ENCODE measurements around the gene DAND5.

Gene DAND5

DNA sequence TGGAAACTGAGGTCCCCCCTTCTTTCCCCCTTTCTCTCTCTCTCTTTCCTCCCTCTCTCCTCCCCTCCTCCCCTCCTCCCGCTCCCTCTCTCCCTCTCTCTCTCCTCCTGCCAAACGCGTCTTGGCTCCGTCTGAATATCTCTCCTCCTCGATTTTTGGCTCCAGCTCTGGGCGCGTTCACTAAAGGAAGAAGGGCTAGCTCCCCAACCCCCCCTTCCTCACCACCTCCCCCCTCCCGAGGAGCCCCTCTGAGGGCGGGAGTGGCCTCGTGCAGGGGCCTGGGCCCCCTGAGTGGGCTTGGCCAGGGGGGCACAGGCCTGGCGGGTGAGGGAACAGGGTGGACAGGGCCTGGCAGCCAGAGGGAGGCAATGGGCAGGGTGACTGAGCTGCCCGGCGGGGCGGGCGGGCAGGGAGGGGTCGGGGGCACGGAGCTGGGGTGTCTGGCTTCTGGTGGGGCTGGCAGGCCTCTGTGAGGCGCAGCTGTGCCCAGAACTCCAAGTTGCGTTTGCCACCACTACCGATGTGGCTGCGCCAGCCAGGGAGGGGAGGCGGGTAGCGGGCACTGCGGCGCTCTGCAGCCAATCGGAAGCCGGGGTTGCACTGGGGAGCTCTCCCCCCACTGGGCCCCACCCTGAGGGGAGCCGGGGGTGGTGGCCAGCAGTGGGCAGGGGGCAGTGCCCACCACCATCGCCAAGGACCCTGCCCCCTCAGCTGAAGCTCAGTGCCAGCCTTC, 33.0 kb downstream of the DAND5 start:
- no peaks in the 10 kb centered on the region for H3K36me3 Mint-ChIP-seq (ENCODE audit: low read depth)
- no peak overlapping the region for H3K4me3 Mint-ChIP-seq
- no peak overlapping the region for H3K27ac Mint-ChIP-seq
- H3K9me3 Mint-ChIP-seq: no peaks in the 10 kb centered on the region
- peaks cover 18% of the 10 kb centered on the region for H3K27me3 Mint-ChIP-seq (ENCODE audit: low read depth)
- no peaks in the 10 kb centered on the region for H3K4me1 Mint-ChIP-seq (ENCODE audit: low read depth)

DNA sequence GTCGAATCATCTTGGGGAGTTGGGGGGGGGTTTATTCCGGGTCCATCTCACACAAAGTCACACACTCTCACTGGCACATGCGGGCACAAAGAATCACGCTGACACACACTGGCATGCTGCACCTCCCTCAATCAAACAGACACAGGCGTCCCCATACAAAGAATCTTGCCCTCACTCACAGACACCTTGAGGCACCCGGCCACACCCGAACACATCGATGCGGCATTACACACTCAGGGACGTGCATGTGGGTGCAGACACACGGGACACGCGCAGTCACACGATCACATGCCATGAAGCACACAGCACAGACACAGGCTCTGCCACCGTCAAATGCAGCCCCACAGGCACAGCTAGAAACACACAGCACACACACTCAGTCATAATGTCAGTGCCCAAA, 33.7 kb downstream of the DAND5 start:
- H3K27me3 Mint-ChIP-seq (ENCODE audit: low read depth): peaks cover 11% of the 10 kb centered on the region
- H3K27ac Mint-ChIP-seq: no peak overlapping the region
- H3K4me3 Mint-ChIP-seq: no peak overlapping the region
- no peaks in the 10 kb centered on the region for H3K4me1 Mint-ChIP-seq (ENCODE audit: low read depth)
- no peaks in the 10 kb centered on the region for H3K36me3 Mint-ChIP-seq (ENCODE audit: low read depth)
- no peaks in the 10 kb centered on the region for H3K9me3 Mint-ChIP-seq

DNA sequence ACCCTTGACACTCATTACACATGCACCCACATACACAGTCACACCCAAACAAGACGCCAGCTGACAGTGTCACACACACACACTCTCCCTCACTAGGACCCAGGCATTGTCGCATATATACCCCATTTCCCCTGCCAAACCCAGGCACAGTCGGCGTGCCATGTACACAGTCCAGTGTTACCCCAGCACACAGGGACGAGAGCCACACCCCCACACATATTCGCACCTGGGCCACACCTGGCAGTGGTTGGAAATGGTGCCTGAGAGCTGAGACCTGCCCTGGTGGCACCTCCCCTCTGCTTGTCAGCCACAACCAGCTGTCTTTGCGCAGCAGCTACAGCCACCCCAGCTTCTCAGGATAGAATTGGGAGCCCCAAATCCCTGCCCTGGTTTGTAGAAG, 34.9 kb downstream of the DAND5 start:
- H3K27me3 Mint-ChIP-seq (ENCODE audit: low read depth): peaks cover 13% of the 10 kb centered on the region
- no peak overlapping the region for H3K27ac Mint-ChIP-seq
- H3K36me3 Mint-ChIP-seq (ENCODE audit: low read depth): no peaks in the 10 kb centered on the region
- no peaks in the 10 kb centered on the region for H3K4me1 Mint-ChIP-seq (ENCODE audit: low read depth)
- no peak overlapping the region for H3K4me3 Mint-ChIP-seq
- no peaks in the 10 kb centered on the region for H3K9me3 Mint-ChIP-seq

DNA sequence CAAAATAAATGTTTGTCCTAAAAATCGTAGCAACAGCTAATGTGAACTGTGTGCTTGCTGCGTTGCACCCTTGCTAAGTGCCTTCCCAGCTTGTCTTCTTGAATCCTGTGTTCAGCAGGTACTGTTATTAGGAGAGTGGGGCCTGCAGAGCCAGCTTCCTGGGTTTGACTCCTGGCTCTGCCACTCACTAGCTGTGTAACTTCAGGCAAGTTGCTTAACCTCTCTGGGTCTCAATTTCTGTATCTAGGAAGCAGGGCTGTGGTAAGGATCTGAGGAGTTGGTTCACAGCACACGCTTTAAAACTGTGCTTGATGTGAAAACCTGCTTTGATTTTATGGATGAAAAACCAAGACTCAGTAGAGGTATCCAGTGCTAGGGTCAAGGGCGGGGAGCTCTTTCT, 35.9 kb downstream of the DAND5 start:
- Mint-ChIP-seq H3K4me1 (ENCODE audit: low read depth) (no peaks in the 10 kb centered on the region), H3K9me3 (no peaks in the 10 kb centered on the region), H3K36me3 (ENCODE audit: low read depth) (no peaks in the 10 kb centered on the region), H3K4me3 (no peak overlapping the region), H3K27me3 (ENCODE audit: low read depth) (peaks cover 19% of the 10 kb centered on the region), H3K27ac (no peak overlapping the region)

DNA sequence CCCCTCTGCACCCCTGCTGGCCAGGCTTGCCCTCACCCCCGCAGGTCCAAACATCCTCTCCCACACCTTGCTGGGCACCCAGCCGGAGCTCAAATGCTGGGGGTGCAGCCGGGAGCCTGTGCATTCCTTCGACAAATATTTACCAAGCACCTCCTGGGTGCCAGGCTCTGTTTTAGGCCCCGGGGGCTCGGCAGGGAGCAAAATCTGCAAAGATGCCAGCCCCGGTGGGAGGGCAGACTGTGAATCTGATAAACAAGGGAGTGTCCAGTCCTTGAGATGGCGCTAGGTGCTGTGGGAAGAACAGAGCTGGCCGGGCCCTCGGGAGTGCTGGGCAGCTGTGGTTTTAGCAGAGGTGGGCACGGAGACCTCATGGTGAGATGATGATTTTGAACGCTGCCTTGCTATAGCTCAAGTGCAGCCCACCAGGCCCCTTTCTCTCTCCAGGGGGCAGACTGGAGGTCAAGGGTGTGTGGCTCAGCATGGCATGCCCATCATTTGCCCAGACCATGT, 36.5 kb downstream of the DAND5 start:
- Mint-ChIP-seq H3K27me3 (ENCODE audit: low read depth) (peaks cover 26% of the 10 kb centered on the region), H3K36me3 (ENCODE audit: low read depth) (no peaks in the 10 kb centered on the region), H3K4me3 (no peak overlapping the region), H3K4me1 (ENCODE audit: low read depth) (no peaks in the 10 kb centered on the region), H3K9me3 (no peaks in the 10 kb centered on the region), H3K27ac (no peak overlapping the region)

DNA sequence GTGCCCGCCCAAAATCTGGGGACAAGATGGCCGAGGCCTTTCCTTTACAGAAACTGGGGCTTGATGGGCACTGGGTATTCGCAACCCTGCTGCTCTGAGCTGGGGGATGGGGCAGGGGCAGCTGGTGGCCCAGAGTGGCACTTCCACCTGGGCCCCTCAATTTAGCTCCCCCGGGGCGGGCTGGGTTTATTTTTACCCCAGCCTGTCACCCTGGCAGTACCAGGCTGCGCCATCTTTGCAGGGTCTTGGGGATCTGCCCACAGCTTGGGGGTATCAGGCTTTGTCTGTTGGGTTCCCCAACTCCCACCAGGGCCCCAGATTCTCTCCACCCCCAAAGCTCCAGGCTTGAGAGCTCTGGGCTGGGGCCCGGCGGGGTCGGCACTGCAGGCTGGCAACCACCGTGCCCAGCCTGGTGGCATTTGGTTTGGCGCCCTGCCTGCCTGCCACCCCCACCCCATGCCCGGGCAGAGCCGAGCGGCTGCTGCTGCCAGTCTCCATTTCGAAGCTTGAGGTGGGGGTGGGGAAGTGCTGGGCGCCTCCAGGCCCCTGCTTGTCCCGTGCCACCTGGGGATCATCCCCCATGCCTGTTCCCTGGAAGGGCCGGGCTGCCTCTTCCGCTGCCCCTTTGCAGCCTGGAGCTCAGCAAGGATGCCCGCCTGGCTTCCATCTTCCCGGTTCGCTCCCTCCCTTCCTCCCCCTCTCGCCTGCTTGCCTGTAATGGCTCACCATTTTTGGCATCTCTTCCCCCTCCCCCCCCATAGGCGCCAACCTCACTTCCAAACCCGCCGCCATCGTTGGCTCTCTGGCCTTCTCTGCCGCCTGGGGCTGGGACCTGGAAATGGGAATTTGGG, 37.3 kb downstream of the DAND5 start:
- no peak overlapping the region for H3K27ac Mint-ChIP-seq
- H3K36me3 Mint-ChIP-seq (ENCODE audit: low read depth): no peaks in the 10 kb centered on the region
- H3K27me3 Mint-ChIP-seq (ENCODE audit: low read depth): peaks cover 33% of the 10 kb centered on the region
- H3K4me1 Mint-ChIP-seq (ENCODE audit: low read depth): no peaks in the 10 kb centered on the region
- no peak overlapping the region for H3K4me3 Mint-ChIP-seq
- no peaks in the 10 kb centered on the region for H3K9me3 Mint-ChIP-seq

DNA sequence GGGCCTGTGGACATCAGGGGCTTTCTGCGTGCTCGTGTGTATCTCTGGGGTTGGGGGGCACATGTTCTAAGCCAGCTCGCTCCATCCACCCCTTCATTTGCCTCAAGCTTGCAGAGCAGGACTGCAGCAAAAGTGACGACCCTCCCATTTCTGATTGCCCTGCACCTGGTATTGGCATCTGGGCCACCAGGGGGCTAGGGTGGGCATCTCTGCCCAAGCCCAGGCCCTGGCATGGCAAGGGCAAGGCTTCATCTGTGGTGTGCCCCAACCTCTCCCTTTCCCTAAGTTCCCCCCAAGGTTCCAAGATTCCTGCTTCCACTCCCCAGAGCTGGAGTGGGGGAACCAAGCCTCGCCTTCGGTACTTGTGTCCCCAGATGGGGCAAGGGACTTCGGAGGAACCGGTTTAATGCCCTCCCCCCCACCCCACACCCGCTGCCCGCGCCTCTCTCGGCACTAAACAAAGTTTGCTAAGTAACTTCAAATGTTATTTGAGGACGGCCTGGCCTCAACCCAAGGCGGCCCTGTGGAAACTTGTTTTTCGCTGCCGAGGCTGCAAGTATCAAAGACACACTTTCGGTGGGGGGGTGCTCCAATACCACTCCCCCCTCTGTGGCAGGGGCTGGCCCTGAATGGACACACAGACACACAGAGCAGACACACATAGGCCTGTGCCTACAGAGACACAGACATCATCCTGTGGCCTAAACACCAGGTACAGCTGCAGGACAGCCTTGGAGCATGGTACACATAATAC, 38.1 kb downstream of the DAND5 start:
- no peaks in the 10 kb centered on the region for H3K9me3 Mint-ChIP-seq
- H3K4me1 Mint-ChIP-seq (ENCODE audit: low read depth): peaks cover under 1% of the 10 kb centered on the region
- H3K4me3 Mint-ChIP-seq: no peak overlapping the region
- H3K36me3 Mint-ChIP-seq (ENCODE audit: low read depth): no peaks in the 10 kb centered on the region
- no peak overlapping the region for H3K27ac Mint-ChIP-seq
- peaks cover 38% of the 10 kb centered on the region for H3K27me3 Mint-ChIP-seq (ENCODE audit: low read depth)

DNA sequence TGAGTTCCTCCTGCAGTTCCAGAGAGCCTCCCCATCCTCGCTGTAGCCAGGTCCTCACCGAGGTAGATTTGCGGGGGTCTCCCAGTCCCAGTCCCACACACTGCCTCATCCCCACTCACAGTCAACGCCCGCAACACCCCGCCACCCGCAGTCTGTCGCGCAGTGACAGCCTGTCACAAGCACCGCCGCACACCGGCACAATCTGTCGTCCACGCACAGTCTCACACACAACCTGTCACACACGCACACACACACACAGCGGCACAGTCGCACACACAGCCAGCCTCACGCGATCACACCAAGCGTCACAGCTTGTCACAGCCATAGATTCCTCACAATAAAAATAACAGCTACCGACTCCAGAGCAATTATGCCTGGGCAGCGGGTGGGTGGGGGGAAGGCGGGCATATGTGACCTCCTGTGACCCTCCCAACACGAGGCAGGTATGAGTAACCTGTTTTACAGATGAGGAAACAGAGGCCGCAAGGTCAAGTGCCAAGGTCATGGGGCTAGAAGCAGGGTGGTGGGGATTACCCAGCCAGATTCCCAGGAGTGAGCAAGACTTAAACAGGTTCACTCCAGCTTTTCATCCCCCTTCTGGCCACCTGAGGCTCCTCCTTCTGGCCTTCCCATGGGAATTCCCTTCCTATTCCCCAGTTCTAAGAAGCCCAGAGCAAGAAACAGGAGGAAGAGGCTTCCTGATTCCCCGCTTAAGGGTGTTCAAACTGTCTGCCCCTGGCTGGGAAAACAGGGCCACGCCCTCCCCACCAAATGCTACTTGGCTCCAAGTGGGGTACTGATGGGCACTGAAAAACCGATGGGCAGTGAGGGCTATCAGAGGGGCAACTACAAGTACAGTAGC, 39.8 kb downstream of the DAND5 start:
- no peak overlapping the region for H3K27ac Mint-ChIP-seq
- H3K4me3 Mint-ChIP-seq: no peak overlapping the region
- no peaks in the 10 kb centered on the region for H3K9me3 Mint-ChIP-seq
- H3K27me3 Mint-ChIP-seq (ENCODE audit: low read depth): peaks cover 53% of the 10 kb centered on the region
- H3K4me1 Mint-ChIP-seq (ENCODE audit: low read depth): peaks cover 13% of the 10 kb centered on the region
- H3K36me3 Mint-ChIP-seq (ENCODE audit: low read depth): peaks cover 6% of the 10 kb centered on the region

DNA sequence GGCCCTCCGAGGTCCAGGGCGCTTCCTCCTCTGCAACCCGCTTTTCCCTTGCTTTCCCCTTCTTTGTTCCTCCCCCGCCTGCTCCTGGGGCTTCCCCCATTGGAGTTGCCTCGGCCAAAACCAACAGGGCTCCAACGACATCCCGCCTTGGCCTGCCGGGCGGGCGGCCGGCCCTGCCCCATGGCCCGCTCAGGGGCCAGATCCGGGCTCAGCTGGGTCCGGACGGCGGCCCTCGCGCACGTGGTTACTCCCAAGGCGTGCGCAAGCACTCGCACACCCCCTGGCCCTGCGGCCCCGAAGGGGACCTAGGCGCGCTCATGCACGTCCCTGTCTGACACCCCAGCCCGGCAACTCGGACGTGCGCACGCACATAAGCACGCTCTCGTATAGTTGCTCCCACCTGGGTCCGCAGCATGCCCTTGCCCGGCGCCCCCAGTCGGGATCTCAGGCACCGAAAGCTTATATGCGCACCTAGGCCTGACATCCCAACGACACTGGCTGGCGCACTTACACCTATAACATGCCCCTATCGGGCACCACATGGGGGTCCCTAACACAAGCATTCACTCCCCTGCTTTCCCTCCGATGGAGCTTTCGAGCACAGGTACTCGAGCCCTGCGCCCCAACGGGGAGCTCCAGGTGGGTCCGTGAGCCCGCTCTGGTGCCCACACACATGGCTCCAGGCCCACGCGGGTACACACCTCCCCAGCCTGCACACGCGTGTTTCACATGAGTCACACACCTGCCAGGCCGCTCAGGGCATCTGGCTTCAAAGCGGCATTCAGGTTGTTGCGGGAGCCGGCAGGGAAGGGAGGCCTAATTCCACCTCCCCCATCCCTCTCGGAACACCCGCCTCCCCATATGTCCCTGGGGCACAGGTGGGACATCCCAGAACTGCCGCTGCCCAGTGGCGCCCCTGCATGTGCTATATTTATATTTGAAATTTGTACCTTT, 40.9 kb downstream of the DAND5 start:
- peaks cover 62% of the 10 kb centered on the region for H3K27me3 Mint-ChIP-seq (ENCODE audit: low read depth)
- no peak overlapping the region for H3K27ac Mint-ChIP-seq
- H3K4me3 Mint-ChIP-seq: no peak overlapping the region
- H3K9me3 Mint-ChIP-seq: no peaks in the 10 kb centered on the region
- peaks cover 6% of the 10 kb centered on the region for H3K36me3 Mint-ChIP-seq (ENCODE audit: low read depth)
- H3K4me1 Mint-ChIP-seq (ENCODE audit: low read depth): peaks cover 13% of the 10 kb centered on the region

DNA sequence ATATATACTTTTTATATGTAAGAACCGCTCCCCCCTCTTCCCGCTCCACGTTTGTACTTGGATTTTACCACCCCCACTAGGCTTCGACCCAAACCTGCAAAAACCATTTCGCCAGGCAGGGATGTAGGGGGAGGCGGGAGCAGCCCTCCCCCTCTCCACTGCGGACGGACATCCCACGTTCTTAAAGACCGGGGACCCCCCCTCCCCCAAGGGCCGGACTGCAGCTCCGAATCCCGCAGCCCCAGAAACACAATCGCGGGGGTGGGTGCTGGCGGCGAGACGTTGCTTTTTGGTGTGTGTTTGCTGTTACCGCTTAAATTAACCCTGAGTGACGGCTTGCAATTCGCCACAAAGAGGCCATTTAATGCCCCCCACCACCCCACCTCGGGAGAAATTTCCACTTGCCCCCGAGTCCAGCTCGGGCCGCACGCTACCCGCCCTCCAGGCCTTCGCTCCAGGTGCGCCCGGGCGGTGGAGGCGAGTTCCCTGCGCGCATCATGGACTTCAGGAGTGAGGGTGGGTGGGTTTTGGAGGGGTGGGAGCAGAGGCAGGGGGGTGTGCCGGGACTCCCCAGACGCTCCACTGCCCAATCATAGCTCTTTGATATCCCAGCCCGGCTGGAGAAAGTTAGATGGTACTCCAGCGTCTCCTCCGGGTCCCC, 41.7 kb downstream of the DAND5 start:
- peaks cover 13% of the 10 kb centered on the region for H3K4me1 Mint-ChIP-seq (ENCODE audit: low read depth)
- H3K4me3 Mint-ChIP-seq: no peak overlapping the region
- H3K9me3 Mint-ChIP-seq: no peaks in the 10 kb centered on the region
- H3K27me3 Mint-ChIP-seq (ENCODE audit: low read depth): peaks cover 66% of the 10 kb centered on the region
- H3K27ac Mint-ChIP-seq: no peak overlapping the region
- H3K36me3 Mint-ChIP-seq (ENCODE audit: low read depth): peaks cover 6% of the 10 kb centered on the region

DNA sequence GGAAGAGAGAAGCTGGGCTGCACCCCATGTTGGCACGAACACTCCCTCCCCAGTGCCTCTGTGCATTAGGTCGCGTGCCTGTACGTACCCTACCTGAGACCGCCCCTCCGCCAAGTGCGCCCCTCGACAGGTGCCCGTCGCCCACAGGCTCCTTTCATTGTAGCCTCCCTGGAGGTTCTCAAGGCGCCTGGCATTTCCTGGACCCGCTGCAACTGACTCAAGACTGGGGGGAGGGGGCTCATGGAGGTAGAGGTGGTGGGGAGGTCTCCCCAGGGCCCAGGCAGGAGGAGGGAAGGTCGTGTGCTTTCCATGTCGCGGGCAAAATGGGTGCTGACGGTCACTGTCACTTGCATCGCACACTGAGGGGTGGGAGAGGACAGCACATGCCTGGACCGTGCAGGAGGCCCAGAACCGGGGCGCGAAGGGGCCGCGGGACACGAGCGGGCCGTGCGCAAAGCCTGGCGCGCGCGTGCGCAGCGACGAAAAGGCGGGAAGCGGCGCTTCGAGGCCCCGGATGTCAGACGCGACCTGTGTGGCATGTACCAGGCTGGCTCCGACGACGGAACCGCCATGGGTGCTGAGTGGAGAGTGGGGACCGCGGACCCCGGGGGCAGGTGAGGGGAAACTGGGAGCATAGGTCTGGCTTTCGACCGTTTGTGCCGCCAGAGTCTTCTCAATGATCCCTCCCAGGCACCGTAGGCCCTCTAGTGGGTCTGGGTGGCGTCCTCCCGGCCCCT, 42.4 kb downstream of the DAND5 start:
- H3K27ac Mint-ChIP-seq: no peak overlapping the region
- peaks cover 72% of the 10 kb centered on the region for H3K27me3 Mint-ChIP-seq (ENCODE audit: low read depth)
- H3K4me1 Mint-ChIP-seq (ENCODE audit: low read depth): peaks cover 13% of the 10 kb centered on the region
- no peaks in the 10 kb centered on the region for H3K9me3 Mint-ChIP-seq
- peaks cover 6% of the 10 kb centered on the region for H3K36me3 Mint-ChIP-seq (ENCODE audit: low read depth)
- no peak overlapping the region for H3K4me3 Mint-ChIP-seq

DNA sequence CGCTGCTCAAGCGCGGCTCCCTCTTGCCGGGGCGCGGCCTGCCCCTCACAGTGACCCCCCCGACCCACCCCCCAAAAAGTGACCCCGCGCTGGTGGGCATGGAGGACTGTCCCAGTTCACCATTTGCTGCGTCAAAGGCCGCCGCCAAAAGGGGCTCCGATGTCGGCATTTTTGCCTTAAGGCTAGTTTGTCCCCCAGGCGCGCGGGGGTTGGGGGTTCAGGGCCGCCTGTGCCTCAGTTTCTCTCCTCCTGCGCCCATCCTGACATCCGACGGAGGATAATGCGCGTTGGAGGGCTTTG, 43.0 kb downstream of the DAND5 start:
- no peak overlapping the region for H3K4me3 Mint-ChIP-seq
- no peak overlapping the region for H3K27ac Mint-ChIP-seq

More for the DNA sequence above, 43.0 kb downstream of the DAND5 start:
- H3K4me1 Mint-ChIP-seq (ENCODE audit: low read depth): peaks cover 13% of the 10 kb centered on the region
- no peaks in the 10 kb centered on the region for H3K9me3 Mint-ChIP-seq
- H3K36me3 Mint-ChIP-seq (ENCODE audit: low read depth): peaks cover 6% of the 10 kb centered on the region
- H3K27me3 Mint-ChIP-seq (ENCODE audit: low read depth): peaks cover 76% of the 10 kb centered on the region
